Tracheal epithelial cell (primary cell): Measurements from ENCODE around the gene ZNF143. TPM values are rescaled to one million over a fixed set of nuclear protein-coding genes. Genes with fewer than 3 reads are reported as not detected.

Source experiments
- total RNA-seq: library from RNA; depleted of rRNA; stranded (reverse); fragments of >200 nt; gene quantifications from 2 replicates; pipeline ENCODE4 v1.2.1, GENCODE V29; 2014

The ZNF143 gene
- 34.7 and 38.6 TPM in 2 replicates for total RNA-seq

GRCh38 chr11:9460322-9461062 lies at the start of gene ZNF143:
Gene ZNF143 (plus strand): TSS chr11:9461012. CDS start chr11:9471309, 10,297 bp downstream.

DNA sequence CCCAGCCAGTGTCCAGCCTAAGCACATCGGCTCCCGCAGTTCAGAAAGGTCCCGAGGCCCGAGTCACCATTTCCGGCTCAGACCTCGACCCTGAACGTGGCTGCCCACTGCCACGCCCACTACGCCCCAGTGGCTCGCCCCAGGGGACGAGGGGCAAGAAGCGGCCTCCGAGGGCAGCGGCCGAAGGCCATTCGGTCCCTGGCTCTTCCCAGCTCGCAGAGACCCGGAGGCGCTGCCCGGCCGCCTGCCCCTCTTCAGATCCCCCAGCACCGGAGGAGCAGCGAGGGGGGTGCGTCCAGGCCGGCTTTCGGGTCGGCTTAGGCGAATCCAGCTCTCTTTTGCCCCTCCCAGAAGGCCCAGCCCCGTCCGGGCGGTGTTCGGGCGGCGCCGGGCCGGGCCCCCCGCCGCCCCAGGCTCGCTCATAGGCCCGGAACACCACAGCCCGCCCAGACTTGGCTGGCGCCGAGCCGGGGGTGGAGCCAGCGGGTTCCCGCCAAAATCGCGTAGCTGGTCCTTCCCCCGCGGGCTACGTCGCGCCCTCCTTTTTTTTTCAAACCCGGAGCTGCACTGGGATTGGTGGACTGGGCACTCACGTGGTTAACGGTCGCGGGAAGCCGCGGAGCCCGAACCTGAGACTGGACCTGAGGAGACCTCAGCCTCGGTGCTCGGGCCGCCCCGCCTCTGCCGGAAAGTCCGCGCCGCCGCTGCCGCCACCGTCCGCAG lies 112.4 kb downstream of the ZNF143 start, which contains the start of gene WEE1:
Gene WEE1, plus strand, starts transcription at position 619 of the 723 bp plus-strand sequence. CDS start 264 bp downstream, outside the sequence.

Other genes starting within 250 kb of the ZNF143 start
- gene DENND5A, start 195.7 kb upstream of the ZNF143 start, total RNA-seq = 23.4 and 88.7 TPM in 2 replicates
- gene TMEM41B, start 146.4 kb upstream of the ZNF143 start, total RNA-seq = 60.7 and 87.7 TPM in 2 replicates
- gene IPO7, start 76.4 kb upstream of the ZNF143 start, total RNA-seq = 181 and 190 TPM in 2 replicates
- gene WEE1, start 112.7 kb downstream of the ZNF143 start, total RNA-seq = 33.2 and 36.1 TPM in 2 replicates
- gene SWAP70, start 203.1 kb downstream of the ZNF143 start, total RNA-seq = 20.0 and 27.2 TPM in 2 replicates